Hematopoietic multipotent progenitor cell treated with erythropoietin and hydrocortisone succinate and interleukin-3 and kit ligand, for 15 days (in vitro differentiated cells): ENCODE measurements around the gene OTX1.

Experiments used
- DNase-seq: peaks from one replicate; pipeline ENCODE4 v3.0.0-alpha.2; 2015; ENCODE audit warnings: low spot score

Gene OTX1

GRCh38 chr2:63047321-63048279, 3.0 kb upstream of the OTX1 start:
- no peak for DNase-seq

GRCh38 chr2:63048367-63049171, 2.1 kb upstream of the OTX1 start:
- DNase-seq, result no peak

- no peak for DNase-seq
These were observed 1.2 kb upstream of the OTX1 start for GRCh38 chr2:63049211-63049969.

GRCh38 chr2:63049970-63050333, 678 bp upstream of the OTX1 start:
- no peak for DNase-seq

- no peak for DNase-seq
These were observed 588 bp downstream of the OTX1 start for GRCh38 chr2:63051042-63051794.

- no peak for DNase-seq
These were observed 1.2 kb downstream of the OTX1 start for GRCh38 chr2:63051795-63052333.

- DNase-seq, result no peak
These were observed 1.9 kb downstream of the OTX1 start for GRCh38 chr2:63052411-63053080.

GRCh38 chr2:63053081-63053888, 2.7 kb downstream of the OTX1 start:
- DNase-seq, result no peak

- no peak for DNase-seq
These were observed 3.4 kb downstream of the OTX1 start for GRCh38 chr2:63053889-63054602.

GRCh38 chr2:63054841-63055225, 4.2 kb downstream of the OTX1 start:
- no peak for DNase-seq

- no peak for DNase-seq
These were observed 4.8 kb downstream of the OTX1 start for GRCh38 chr2:63055226-63056106.

GRCh38 chr2:63056107-63057050, 5.7 kb downstream of the OTX1 start:
- no peak for DNase-seq

GRCh38 chr2:63057249-63058143, 6.9 kb downstream of the OTX1 start:
- no peak for DNase-seq

GRCh38 chr2:63058144-63058920, 7.7 kb downstream of the OTX1 start:
- DNase-seq, result no peak
